Fibroblast of pulmonary artery (primary cell): ENCODE measurements around the gene HSD3B7.

Experiments
- DNase-seq: peaks from one replicate; pipeline ENCODE4 v3.0.0-alpha.2; 2010; ENCODE audit warnings: low read depth
- H3K4me3 ChIP-seq: replicated peaks from 2 replicates; pipeline ENCODE4 v1.5.1; 2011; ENCODE audit warnings: low read depth, mild to moderate bottlenecking, control low read depth, low read length, moderate library complexity
- TF ChIP-seq, protein P1 (sequence below): IDR thresholded peaks from 2 replicates; pipeline ENCODE4 v1.5.1; 2011; ENCODE audit warnings: mild to moderate bottlenecking, control low read depth, low read length, inconsistent platforms; ENCODE audit errors: missing control alignments

The HSD3B7 gene

DNA sequence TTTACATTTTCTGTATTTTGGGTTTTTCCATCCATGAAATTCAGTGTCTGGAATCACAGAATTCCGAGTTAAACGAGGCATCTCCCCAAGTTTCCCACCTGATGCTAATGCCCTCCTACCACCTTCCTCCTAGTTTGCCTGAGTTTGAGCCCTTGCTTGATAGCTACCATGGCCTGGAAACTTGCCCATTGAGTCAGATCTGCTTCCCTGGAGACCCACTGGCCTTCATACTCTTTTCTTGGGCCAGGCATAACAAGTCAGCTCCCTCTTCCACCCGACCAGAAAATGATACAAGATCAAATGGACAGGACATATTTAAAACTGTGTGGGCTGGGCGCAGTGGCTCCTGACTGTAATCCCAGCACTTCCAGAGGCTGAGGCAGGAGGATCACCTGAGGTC, 17.2 kb upstream of the HSD3B7 start:
- TF ChIP-seq, protein P1, sequence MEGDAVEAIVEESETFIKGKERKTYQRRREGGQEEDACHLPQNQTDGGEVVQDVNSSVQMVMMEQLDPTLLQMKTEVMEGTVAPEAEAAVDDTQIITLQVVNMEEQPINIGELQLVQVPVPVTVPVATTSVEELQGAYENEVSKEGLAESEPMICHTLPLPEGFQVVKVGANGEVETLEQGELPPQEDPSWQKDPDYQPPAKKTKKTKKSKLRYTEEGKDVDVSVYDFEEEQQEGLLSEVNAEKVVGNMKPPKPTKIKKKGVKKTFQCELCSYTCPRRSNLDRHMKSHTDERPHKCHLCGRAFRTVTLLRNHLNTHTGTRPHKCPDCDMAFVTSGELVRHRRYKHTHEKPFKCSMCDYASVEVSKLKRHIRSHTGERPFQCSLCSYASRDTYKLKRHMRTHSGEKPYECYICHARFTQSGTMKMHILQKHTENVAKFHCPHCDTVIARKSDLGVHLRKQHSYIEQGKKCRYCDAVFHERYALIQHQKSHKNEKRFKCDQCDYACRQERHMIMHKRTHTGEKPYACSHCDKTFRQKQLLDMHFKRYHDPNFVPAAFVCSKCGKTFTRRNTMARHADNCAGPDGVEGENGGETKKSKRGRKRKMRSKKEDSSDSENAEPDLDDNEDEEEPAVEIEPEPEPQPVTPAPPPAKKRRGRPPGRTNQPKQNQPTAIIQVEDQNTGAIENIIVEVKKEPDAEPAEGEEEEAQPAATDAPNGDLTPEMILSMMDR = no peak
- no peak overlapping the region for H3K4me3 ChIP-seq
- DNase-seq = no peak

DNA sequence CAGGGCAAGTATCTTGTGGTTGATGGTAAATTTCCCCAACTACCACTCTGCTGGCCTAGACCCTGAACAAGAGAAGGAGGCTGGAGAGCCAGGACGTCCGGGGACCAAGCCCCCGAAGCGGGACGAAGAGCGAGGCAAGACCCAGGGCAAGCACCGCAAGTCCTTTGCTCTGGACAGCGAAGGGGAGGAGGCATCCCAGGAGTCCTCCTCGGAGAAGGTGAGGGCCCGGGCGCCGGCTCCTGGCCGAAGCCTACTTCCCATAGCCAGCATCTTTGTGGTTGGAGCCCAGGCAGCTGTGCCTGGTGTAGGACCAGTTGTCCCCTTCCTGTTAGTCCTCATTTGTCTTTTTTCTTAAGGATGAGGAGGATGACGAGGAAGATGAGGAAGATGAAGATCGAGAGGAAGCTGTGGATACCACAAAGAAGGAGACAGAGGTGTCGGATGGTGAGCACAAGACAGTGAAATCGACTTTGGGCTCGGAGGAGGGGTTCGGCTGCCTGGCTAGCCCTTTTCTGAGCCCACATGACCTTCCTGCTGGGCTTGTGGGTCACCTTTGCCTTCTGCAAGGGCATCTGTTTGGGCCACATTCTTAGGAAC, 15.7 kb upstream of the HSD3B7 start:
- no peak overlapping the region for H3K4me3 ChIP-seq

DNA sequence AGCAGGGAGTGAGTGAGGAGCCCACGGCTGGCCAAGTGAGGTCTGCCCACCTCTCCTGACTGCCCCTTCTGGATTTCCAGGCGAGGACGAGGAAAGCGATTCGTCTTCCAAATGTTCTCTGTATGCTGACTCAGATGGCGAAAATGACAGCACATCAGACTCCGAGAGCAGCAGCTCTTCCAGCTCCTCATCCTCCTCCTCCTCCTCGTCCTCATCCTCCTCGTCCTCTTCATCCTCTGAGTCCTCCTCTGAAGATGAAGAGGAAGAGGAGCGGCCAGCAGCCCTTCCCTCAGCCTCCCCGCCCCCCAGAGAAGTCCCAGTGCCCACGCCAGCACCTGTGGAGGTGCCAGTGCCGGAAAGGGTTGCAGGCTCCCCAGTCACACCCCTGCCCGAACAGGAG, 13.7 kb upstream of the HSD3B7 start:
- no peak overlapping the region for H3K4me3 ChIP-seq
- DNase-seq = no peak
- TF ChIP-seq, protein P1 = no peak

More for the DNA sequence above, 15.7 kb upstream of the HSD3B7 start:
- TF ChIP-seq, protein P1 = no peak
- no peak for DNase-seq

DNA sequence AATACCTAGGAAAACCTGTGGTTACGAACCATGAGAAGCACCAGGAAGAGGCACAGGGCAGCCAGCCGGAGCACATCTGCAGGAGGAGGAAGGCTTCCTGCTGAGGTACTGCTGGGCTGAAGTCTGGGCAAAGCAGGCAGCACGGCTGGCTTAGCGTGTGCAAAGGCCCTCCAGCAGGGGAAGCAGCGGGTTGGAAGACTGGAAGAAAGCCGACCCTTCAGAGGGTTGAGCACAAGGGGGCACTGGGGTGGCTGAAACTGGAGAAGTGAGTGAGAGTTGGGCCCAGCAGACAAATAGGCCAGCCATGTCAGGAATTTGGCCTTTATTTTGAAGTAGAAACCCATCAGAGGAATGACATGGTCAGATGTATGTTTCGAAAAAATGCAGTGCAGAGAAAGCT, 12.1 kb upstream of the HSD3B7 start:
- TF ChIP-seq, protein P1 = peak; percentile 8
- DNase-seq = no peak
- H3K4me3 ChIP-seq = no peak overlapping the region

DNA sequence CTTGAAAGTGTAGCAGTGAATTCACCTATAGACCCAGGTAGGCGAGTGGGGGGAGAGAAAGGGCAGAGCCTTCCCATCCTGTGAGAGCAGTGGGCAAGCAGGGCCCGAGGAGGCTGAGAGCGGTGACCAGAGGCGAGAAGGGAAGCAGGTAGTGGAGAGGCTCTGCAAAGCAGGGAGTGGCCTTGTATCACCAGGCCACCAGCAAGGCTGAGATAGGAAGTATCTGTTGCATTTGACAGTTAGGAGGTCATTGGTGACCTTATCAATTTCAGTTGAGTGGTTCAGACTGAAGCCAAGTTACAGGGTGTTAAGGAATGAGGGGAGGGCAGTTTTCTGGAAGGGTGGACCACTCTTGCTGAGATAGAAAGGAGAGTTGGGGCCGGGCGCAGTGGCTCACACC, 10.7 kb upstream of the HSD3B7 start:
- DNase-seq = no peak
- TF ChIP-seq, protein P1 = no peak
- no peak overlapping the region for H3K4me3 ChIP-seq

DNA sequence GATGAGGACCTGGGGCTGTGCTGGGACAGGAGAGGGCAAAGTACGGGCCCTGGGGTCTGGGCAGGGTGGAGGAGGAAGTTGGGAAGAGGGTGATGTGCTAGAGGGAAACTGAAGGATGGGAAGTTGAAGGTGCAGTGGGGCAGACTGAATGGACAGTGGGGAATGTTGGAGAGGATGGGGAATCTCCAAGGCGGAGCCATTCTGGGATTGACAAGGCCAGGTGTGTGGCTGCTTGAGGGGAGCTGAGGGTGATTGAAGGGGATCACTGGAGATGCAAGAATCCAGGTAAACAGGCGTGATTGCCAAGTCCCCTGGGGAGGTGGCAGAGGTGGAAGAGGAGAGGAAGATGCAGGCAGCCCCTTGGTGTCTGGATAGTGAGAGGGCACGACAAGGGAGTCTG, 8.5 kb upstream of the HSD3B7 start:
- TF ChIP-seq, protein P1 = no peak
- no peak for DNase-seq
- H3K4me3 ChIP-seq = no peak overlapping the region

DNA sequence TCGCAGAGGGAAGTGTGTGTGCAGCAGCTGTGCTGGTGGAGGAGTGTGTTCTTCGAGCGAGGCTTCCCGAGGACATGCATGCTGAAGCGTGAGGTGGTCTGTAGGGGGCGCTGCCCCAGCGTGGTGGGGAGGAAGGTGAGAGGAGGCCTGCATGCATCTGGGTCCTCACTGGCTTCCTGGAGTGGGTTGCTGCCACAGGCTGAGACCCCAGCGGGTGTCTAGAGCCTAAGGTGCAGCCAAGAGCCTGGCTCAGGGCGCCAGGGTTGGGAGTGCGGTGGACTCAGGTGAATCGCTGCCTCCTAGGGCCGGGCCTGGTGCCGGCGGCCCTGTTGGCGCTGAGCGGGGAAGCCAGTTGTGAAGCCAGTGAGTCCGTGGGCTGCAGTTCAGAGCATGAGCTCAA, 7.5 kb upstream of the HSD3B7 start:
- H3K4me3 ChIP-seq = no peak overlapping the region
- DNase-seq = no peak
- TF ChIP-seq, protein P1 = peak; percentile 31
